GM10248 (cell line): ENCODE results near the gene CDKN1C.
A peak's percentile ranks its signal among the peaks of the same experiment; 100 is the strongest.

ENCODE experiments used
- CTCF ChIA-PET: fragments of 300-600 bp; sonication (Branson Sonifier 250); formaldehyde crosslinking; extraction: SDS; loops from one replicate; lab custom pipeline; 2021; ENCODE audit warnings: antibody characterized with exemption; lab: Yijun Ruan, JAX
- POLR2A ChIA-PET: fragments of 350-650 bp; sonication (Branson Sonifier 250); formaldehyde crosslinking; extraction: SDS; loops from one replicate; lab custom pipeline; 2020; ENCODE audit warnings: antibody characterized with exemption; lab: Yijun Ruan, JAX
- DNase-seq: peaks from one replicate; pipeline ENCODE4 v3.0.0; 2012; ENCODE audit errors: extremely low spot score
- TF ChIP-seq, protein P1 (sequence below): IDR thresholded peaks from 2 replicates; pipeline ENCODE4 v1.5.1; 2012; ENCODE audit warnings: mild to moderate bottlenecking, low read depth; ENCODE audit errors: extremely low read depth, missing control alignments, control extremely low read depth

The CDKN1C gene

GRCh38 chr11:2886191-2886894, 768 bp upstream of the CDKN1C start:
- no peak for DNase-seq
- CTCF ChIA-PET = interaction anchor here (1.2 to 21.2 kb wide), 6 partner anchors 10 to 581 kb away, joined by 5 to 528 read pairs (median 8); no protein-coding TSS in a partner anchor
- POLR2A ChIA-PET = interaction anchor here (0.8 kb wide), 1 partner anchor 186 kb away, joined by 3 read pairs; the partner anchor contains the start of gene KCNQ1OT1

GRCh38 chr11:2885017-2885677, 428 bp downstream of the CDKN1C start:
- TF ChIP-seq, protein P1, sequence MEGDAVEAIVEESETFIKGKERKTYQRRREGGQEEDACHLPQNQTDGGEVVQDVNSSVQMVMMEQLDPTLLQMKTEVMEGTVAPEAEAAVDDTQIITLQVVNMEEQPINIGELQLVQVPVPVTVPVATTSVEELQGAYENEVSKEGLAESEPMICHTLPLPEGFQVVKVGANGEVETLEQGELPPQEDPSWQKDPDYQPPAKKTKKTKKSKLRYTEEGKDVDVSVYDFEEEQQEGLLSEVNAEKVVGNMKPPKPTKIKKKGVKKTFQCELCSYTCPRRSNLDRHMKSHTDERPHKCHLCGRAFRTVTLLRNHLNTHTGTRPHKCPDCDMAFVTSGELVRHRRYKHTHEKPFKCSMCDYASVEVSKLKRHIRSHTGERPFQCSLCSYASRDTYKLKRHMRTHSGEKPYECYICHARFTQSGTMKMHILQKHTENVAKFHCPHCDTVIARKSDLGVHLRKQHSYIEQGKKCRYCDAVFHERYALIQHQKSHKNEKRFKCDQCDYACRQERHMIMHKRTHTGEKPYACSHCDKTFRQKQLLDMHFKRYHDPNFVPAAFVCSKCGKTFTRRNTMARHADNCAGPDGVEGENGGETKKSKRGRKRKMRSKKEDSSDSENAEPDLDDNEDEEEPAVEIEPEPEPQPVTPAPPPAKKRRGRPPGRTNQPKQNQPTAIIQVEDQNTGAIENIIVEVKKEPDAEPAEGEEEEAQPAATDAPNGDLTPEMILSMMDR = peak; percentile 9
- POLR2A ChIA-PET = no interaction called here
- peak; percentile 51 for DNase-seq
- CTCF ChIA-PET = interaction anchor here (0.8 to 21.2 kb wide), 3 partner anchors 18 to 353 kb away, joined by 3 to 528 read pairs (median 3); no protein-coding TSS in a partner anchor

More at GRCh38 chr11:2886191-2886894, 768 bp upstream of the CDKN1C start:
- TF ChIP-seq, protein P1 = peak; percentile 4

- TF ChIP-seq, protein P1 = no peak
- ChIA-PET CTCF (interaction anchor here (0.8 to 21.2 kb wide), 3 partner anchors 19 to 352 kb away, joined by 3 to 528 read pairs (median 3); no protein-coding TSS in a partner anchor), POLR2A (no interaction called here)
- no peak for DNase-seq
Measured at GRCh38 chr11:2883979-2884815, 1.4 kb downstream of the CDKN1C start.

DNA sequence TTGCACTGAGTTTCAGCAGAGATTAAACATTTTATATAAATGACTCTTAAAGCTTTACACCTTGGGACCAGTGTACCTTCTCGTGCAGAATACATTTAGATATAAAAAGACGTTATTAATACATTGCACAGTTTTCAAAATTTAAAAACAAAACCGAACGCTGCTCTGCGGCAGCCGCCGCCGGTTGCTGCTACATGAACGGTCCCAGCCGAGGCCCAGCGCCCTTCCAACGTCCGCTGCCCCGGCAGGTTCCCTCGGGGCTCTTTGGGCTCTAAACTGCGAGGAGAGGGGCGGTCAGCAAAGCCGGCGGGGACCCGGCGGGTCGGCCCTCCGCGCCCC, 2.0 kb downstream of the CDKN1C start:
- POLR2A ChIA-PET = no interaction called here
- CTCF ChIA-PET = interaction anchor here (21.2 kb wide), 1 partner anchor 352 kb away, joined by 528 read pairs; no protein-coding TSS in a partner anchor
- TF ChIP-seq, protein P1 = no peak
- DNase-seq = no peak

DNA sequence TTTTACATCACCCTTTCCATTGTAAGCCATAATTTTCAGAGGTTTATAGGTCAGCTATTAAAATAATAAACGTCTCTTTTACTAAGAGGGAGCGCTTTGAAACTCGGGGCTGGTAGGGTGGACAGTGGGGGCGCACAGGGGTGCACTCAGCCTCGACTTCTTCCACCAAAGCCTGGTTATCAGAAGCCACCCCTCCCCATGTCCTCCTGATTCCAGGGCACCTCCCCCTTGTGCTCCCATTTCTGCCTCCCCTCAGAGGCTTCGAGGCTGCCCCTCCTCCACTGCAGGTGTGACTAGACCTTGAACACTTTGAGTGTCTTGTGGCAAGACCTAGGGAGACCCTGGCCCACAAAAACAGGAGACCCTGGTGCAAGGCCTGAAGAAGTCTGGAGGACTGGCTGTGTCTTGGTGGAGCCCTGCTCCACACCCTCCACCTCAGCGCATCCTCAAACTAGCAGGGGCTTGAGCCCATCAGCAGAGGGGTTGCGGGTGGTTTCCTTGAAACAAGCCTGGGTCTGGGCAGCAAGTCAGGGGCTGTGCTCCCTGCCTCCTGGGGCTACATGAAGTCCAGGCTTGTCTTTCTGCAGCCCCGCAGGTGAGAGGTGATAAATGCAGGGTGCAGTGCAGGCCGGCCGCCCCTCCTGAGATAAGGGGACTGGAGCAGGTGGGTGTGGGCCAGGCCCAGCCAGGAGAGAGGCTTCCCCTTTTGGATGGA, 3.0 kb downstream of the CDKN1C start:
- CTCF ChIA-PET = interaction anchor here (1.6 to 21.2 kb wide), 2 partner anchors 10 to 351 kb away, joined by 4 to 528 read pairs; no protein-coding TSS in a partner anchor
- no peak for DNase-seq
- POLR2A ChIA-PET = no interaction called here
- TF ChIP-seq, protein P1 = no peak
